Right renal cortex interstitium (tissue), 3 donors: ENCODE results near the gene TNNC1. TPM values are rescaled to one million over a fixed set of nuclear protein-coding genes. Genes with fewer than 3 reads are reported as not detected.

ENCODE experiments used
- DNase-seq, 3 donors: peaks; one replicate each; pipeline ENCODE4 v3.0.0-alpha.2; 2013; ENCODE audit warnings: low read depth in 3 of 3, low spot score in 2 of 3
- polyA plus RNA-seq, 3 donors: library from polyadenylated mRNA; unstranded; fragments of 120-200 nt; gene quantifications; one replicate each; pipeline ENCODE4 v1.2.1, GENCODE V29; 2013; ENCODE audit not compliant: insufficient read length in 3 of 3

Gene TNNC1
- polyA plus RNA-seq, 3 donors = 8.8 to 9.6 (median 9.6) TPM

GRCh38 chr3:52484680-52485461 lies 31.0 kb upstream of the TNNC1 start:
- DNase-seq = no peak

- DNase-seq = no peak
These were observed 29.9 kb upstream of the TNNC1 start for GRCh38 chr3:52483577-52484381.

GRCh38 chr3:52483081-52483480 lies 29.2 kb upstream of the TNNC1 start:
- DNase-seq = no peak

GRCh38 chr3:52481819-52482521 lies 28.1 kb upstream of the TNNC1 start:
- no peak for DNase-seq

- no peak for DNase-seq
These were observed 27.2 kb upstream of the TNNC1 start for GRCh38 chr3:52480768-52481715.

GRCh38 chr3:52479877-52480575 lies 26.2 kb upstream of the TNNC1 start:
- no peak for DNase-seq

GRCh38 chr3:52479037-52479876 lies 25.4 kb upstream of the TNNC1 start:
- no peak for DNase-seq

GRCh38 chr3:52477796-52478095 lies 23.9 kb upstream of the TNNC1 start:
- no peak for DNase-seq

- no peak for DNase-seq
These were observed 23.4 kb upstream of the TNNC1 start for GRCh38 chr3:52477076-52477795.

GRCh38 chr3:52473026-52473425 lies 19.2 kb upstream of the TNNC1 start:
- no peak for DNase-seq

- DNase-seq = no peak
These were observed 18.6 kb upstream of the TNNC1 start for GRCh38 chr3:52472239-52473000.

- no peak for DNase-seq
These were observed 17.8 kb upstream of the TNNC1 start for GRCh38 chr3:52471371-52472238.

- DNase-seq = no peak
These were observed 17.1 kb upstream of the TNNC1 start for GRCh38 chr3:52470920-52471319.

- DNase-seq = no peak
These were observed 15.2 kb upstream of the TNNC1 start for GRCh38 chr3:52469001-52469400.

- DNase-seq = no peak
These were observed 14.5 kb upstream of the TNNC1 start for GRCh38 chr3:52468336-52468735.

- DNase-seq = no peak
These were observed 9.6 kb upstream of the TNNC1 start for GRCh38 chr3:52463416-52463815.

GRCh38 chr3:52461874-52462273 lies 8.0 kb upstream of the TNNC1 start:
- DNase-seq = no peak
